Measurements from ENCODE around the gene OPRL1.

OPRL1 gene

DNA sequence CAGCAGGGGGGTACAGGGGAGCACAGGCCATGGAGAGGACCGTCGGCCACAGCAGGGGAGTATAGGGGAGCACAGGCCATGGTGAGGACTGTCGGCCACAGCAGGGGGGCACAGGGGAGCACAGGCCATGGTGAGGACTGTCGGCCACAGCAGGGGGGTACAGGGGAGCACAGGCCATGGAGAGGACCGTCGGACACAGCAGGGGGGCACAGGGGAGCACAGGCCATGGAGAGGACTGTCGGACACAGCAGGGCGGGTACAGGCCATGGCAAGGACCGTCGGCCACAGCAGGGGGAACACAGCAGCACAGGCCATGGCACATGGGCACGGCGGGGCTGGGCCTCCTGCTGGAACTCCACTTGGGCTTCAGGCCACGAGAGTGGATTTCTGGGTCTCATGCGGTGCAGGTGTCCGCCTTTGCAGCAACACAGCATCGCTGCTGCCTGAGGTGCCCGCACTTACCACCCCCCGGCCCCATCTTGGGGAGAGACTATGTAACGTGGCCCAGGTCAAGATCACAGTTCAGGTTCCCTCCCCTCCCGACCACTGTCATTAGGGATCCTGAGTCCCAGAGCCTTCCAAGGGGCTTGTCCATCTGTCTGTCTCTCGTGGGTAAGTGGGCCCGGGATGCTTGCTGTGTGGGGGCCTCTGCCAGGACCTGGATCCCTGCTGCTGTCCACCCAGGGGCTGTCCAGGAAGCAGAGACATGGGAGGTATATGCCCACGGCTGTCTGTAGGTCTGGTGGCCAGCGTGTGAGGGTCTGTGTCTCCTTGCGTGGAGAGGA is 25.0 kb downstream of the OPRL1 start (continued):
- no peak for TF ChIP-seq GLI4 (tag by site-specific recombination; IDR thresholded peaks at IDR 0.05)
- no peak for TF ChIP-seq ZBTB7A (tag by site-specific recombination; IDR thresholded peaks at IDR 0.05; ENCODE audit: low read depth)

DNA sequence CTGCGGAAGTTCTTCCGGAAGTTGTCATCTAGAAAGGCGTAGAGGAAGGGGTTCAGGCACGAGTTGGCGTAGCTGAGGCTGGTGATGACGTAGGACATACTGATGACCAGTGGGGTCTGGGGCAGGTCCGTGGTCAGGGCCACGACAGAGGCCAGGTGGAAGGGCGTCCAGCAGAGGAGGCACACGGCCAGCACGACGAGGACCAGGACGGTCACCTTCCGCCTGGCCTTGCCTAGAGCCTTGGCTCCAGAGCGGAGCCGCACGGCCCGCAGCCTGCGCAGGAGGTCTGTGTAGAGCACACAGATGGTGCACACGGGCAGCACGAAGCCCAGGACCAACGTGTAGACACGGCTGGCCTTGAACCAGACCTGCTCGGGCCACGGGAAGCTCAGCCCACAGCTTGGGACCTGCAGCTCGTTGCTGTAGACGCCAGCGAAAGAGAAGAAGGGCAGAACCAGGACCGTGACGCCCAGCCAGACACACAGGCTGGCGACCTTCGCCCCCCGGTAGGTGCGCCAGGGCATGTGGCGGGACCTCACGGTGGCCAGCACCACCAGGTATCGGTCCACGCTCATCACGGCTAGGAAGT is 26.1 kb downstream of the OPRL1 start:
- no peaks in the 10 kb centered on the region for H3K4me1 ChIP-seq (ENCODE audit: control insufficient read depth, insufficient read depth, low read length)
- CTCF ChIA-PET, result no interaction called here
- POLR2A ChIA-PET, result no interaction called here

DNA sequence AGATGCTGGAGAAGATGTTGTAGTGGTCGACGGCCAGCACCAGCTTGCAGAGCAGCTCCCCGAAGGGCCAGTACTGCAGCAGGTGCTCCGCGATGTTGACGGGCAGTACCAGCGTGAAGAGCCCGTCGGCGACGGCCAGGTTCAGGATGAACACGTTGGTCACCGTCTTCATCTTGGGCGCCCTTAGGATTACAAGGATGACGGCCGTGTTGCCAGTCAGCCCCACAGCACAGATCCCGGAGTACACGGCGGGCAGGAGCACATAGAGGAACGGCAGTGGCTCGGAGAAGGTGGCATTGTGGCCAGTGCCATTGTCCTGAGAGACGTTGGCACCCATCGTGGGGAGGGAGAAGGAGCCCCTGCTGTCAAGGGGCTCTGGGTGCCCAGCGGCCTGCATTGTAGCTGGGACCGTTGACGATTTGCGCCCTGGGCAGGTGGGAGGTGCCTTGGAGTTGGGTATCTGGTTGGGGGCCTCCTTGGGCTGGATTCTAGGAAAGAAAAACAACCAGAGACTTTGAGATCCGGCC is 26.6 kb downstream of the OPRL1 start:
- Histone ChIP-seq H3K36me3 (ENCODE audit: control insufficient read depth in 2 of 2, insufficient read depth in 1 of 2, low read length in 2 of 2) (no peaks in the 10 kb centered on the region), H3K4me3 (ENCODE audit: low read depth, low read length) (no peak overlapping the region), H3K27ac (ENCODE audit: extremely low read depth, low read depth, low read length) (no peak overlapping the region), H3K9me3 (ENCODE audit: control insufficient read depth, insufficient read depth, low read depth, low read length) (no peaks in the 10 kb centered on the region), H3K4me1 (ENCODE audit: control insufficient read depth, insufficient read depth, low read length) (no peaks in the 10 kb centered on the region)
- ChIA-PET POLR2A (no interaction called here), CTCF (interaction anchor here (0.6 kb wide), 1 partner anchor 87 kb away, joined by 3 read pairs; no protein-coding TSS in a partner anchor)
- no peak for TF ChIP-seq ZSCAN23 (tag by site-specific recombination; IDR thresholded peaks at IDR 0.05)
- TF ChIP-seq, protein P1, sequence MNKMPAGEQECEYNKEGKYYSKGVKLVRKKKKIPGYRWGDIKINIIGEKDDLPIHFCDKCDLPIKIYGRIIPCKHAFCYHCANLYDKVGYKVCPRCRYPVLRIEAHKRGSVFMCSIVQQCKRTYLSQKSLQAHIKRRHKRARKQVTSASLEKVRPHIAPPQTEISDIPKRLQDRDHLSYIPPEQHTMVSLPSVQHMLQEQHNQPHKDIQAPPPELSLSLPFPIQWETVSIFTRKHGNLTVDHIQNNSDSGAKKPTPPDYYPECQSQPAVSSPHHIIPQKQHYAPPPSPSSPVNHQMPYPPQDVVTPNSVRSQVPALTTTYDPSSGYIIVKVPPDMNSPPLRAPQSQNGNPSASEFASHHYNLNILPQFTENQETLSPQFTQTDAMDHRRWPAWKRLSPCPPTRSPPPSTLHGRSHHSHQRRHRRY (tag by site-specific recombination; IDR thresholded peaks at IDR 0.05), result no peak
- no peak for TF ChIP-seq ZFHX2 (tag by site-specific recombination; conservative IDR thresholded peaks at IDR 0.05)
- no peak for TF ChIP-seq ZNF335 (tag by site-specific recombination; conservative IDR thresholded peaks at IDR 0.05)
- TF ChIP-seq ZBTB20 (tag by site-specific recombination; IDR thresholded peaks at IDR 0.05), result no peak
- TF ChIP-seq, protein P2, sequence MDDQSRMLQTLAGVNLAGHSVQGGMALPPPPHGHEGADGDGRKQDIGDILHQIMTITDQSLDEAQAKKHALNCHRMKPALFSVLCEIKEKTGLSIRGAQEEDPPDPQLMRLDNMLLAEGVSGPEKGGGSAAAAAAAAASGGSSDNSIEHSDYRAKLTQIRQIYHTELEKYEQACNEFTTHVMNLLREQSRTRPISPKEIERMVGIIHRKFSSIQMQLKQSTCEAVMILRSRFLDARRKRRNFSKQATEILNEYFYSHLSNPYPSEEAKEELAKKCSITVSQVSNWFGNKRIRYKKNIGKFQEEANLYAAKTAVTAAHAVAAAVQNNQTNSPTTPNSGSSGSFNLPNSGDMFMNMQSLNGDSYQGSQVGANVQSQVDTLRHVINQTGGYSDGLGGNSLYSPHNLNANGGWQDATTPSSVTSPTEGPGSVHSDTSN (CRISPR knock-in tag; IDR thresholded peaks at IDR 0.05), result no peak

More for the DNA sequence above, 26.1 kb downstream of the OPRL1 start:
- TF ChIP-seq ZNF654 (tag by site-specific recombination; IDR thresholded peaks at IDR 0.05; ENCODE audit: low read depth), result no peak
- TF ChIP-seq HOXC10 (CRISPR knock-in tag; IDR thresholded peaks at IDR 0.05), result no peak
- no peak for TF ChIP-seq SCRT1 (tag by site-specific recombination; IDR thresholded peaks at IDR 0.05; ENCODE audit: borderline replicate concordance)
- TF ChIP-seq ZBTB48 (tag by site-specific recombination; IDR thresholded peaks at IDR 0.05), result no peak
- TF ChIP-seq ZBTB8A (tag by site-specific recombination; IDR thresholded peaks at IDR 0.05), result no peak
- no peak for TF ChIP-seq ZNF571 (tag by site-specific recombination; IDR thresholded peaks at IDR 0.05)
- no peak for TF ChIP-seq BCL11A (tag by site-specific recombination; IDR thresholded peaks at IDR 0.05; ENCODE audit: low read depth)
- no peak overlapping the region for H3K27ac ChIP-seq (ENCODE audit: extremely low read depth, low read depth, low read length)
- H3K4me3 ChIP-seq (ENCODE audit: low read depth, low read length), result no peak overlapping the region
- no peaks in the 10 kb centered on the region for H3K9me3 ChIP-seq (ENCODE audit: control insufficient read depth, insufficient read depth, low read depth, low read length)
- H3K36me3 ChIP-seq (ENCODE audit: control insufficient read depth in 2 of 2, insufficient read depth in 1 of 2, low read length in 2 of 2), result no peaks in the 10 kb centered on the region

DNA sequence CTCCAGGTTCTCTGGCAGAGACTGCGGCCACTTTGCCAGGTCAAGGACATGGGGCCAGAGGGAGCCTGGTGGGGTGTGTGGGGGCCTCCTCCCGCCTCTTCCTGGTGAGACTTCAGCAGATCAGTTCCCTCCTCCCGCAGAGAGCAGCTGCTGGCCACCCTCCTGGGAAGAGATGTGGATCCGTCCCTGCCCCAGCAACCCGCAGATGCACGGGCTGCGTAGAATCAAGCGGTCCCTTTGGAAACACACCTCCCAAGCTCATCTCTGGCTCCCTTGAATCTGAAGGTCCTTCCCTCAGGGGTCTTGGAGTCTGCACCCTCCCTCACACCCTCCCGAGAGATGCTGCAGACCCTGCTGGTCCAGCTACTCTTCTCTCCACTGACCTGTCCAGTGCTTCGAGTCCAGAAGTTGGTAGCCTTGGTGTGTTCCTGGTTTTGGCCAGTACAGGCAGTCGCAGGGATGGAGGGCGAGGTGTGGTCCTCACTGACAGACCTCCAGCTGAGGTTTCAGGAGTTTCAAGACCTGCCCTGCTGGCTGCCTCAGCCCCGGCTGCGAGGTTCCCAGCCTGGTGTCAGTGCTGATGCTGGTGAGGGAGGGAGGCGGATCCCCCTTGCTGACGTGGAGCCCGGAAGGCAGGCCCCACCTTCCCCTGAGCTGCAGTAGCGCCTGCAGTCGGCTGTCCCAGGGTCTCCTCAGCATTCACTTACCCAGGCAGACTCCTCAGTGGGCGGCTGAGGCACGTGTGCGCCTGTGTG is 27.3 kb downstream of the OPRL1 start, which contains the start of gene NPBWR2:
Gene NPBWR2 (minus strand): TSS at position 585 of the 755 bp plus-strand sequence. CDS start 734 bp downstream, outside the sequence.
- Histone ChIP-seq H3K9me3 (ENCODE audit: control insufficient read depth, insufficient read depth, low read depth, low read length) (no peaks in the 10 kb centered on the region), H3K27ac (ENCODE audit: extremely low read depth, low read depth, low read length) (no peak within 1 kb of the TSS), H3K4me3 (ENCODE audit: low read depth, low read length) (no peak within 1 kb of the TSS), H3K36me3 (ENCODE audit: control insufficient read depth in 2 of 2, insufficient read depth in 1 of 2, low read length in 2 of 2) (no peaks in the 10 kb centered on the region), H3K4me1 (ENCODE audit: control insufficient read depth, insufficient read depth, low read length) (no peaks in the 10 kb centered on the region)
- ChIA-PET CTCF (interaction anchor here (0.6 to 2.8 kb wide), 3 partner anchors 13 to 87 kb away, joined by 3 to 15 read pairs (median 3); no protein-coding TSS in a partner anchor), POLR2A (no interaction called here)
- TF ChIP-seq ZNF157 (tag by site-specific recombination; IDR thresholded peaks at IDR 0.05) (no peak), ZNF350 (tag by site-specific recombination; IDR thresholded peaks at IDR 0.05) (no peak), ZIC2 (tag by site-specific recombination; IDR thresholded peaks at IDR 0.05) (peak; percentile 83), SALL2 (tag by site-specific recombination; IDR thresholded peaks at IDR 0.05; ENCODE audit: borderline replicate concordance) (no peak), ZNF571 (tag by site-specific recombination; IDR thresholded peaks at IDR 0.05) (no peak), TCF7L2 (IDR thresholded peaks at IDR 0.05; ENCODE audit: borderline replicate concordance, low read depth, low read length) (no peak)
- TF ChIP-seq, protein P3, sequence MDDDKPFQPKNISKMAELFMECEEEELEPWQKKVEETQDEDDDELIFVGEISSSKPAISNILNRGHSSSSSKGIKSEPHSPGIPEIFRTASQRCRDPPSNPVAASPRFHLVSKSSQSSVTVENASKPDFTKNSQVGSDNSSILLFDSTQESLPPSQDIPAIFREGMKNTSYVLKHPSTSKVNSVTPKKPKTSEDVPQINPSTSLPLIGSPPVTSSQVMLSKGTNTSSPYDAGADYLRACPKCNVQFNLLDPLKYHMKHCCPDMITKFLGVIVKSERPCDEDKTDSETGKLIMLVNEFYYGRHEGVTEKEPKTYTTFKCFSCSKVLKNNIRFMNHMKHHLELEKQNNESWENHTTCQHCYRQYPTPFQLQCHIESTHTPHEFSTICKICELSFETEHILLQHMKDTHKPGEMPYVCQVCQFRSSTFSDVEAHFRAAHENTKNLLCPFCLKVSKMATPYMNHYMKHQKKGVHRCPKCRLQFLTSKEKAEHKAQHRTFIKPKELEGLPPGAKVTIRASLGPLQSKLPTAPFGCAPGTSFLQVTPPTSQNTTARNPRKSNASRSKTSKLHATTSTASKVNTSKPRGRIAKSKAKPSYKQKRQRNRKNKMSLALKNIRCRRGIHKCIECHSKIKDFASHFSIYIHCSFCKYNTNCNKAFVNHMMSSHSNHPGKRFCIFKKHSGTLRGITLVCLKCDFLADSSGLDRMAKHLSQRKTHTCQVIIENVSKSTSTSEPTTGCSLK (tag by site-specific recombination; IDR thresholded peaks at IDR 0.05), result no peak
- TF ChIP-seq, protein P4, sequence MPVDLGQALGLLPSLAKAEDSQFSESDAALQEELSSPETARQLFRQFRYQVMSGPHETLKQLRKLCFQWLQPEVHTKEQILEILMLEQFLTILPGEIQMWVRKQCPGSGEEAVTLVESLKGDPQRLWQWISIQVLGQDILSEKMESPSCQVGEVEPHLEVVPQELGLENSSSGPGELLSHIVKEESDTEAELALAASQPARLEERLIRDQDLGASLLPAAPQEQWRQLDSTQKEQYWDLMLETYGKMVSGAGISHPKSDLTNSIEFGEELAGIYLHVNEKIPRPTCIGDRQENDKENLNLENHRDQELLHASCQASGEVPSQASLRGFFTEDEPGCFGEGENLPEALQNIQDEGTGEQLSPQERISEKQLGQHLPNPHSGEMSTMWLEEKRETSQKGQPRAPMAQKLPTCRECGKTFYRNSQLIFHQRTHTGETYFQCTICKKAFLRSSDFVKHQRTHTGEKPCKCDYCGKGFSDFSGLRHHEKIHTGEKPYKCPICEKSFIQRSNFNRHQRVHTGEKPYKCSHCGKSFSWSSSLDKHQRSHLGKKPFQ (tag by site-specific recombination; IDR thresholded peaks at IDR 0.05), result no peak

Measured in HEK293 (cell line).